HG02884 (cell line): ENCODE data around the gene DSCAML1.
A peak's percentile ranks its signal among the peaks of the same experiment; 100 is the strongest.
"Not testable (repeated sequence)": the region's sequence is repeated elsewhere in the genome, so short reads cannot be mapped to it uniquely, and the experiment has no call there.

Experiments used
- ATAC-seq: cut with Tn5 transposase; IDR thresholded peaks from one replicate; pipeline ENCODE4 v1.9.1; 2021; ENCODE audit warnings: mild to moderate bottlenecking, moderate library complexity; ENCODE audit not compliant: unreplicated experiment

DSCAML1 gene

DNA sequence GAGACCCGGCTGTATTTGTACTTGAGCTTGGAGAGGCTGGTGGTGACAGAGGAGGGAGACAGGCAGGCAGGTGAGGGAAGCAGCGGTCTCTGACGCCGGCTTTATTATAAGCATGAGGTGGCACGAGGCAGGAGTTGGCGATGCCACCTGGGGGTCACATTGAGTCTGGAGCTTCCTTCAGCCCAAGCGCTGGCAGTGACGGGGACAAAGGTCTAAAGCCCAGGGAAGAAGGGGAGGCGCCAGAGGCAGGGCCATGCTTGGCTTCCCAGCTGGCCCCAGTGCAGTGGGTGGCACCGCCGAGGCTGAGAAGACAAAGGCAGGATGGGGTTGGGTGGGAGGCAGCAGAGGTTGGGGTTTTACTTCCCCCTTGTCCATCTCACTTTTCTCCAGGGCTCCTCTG, 23.1 kb upstream of the DSCAML1 start:
- ATAC-seq: no peak

DNA sequence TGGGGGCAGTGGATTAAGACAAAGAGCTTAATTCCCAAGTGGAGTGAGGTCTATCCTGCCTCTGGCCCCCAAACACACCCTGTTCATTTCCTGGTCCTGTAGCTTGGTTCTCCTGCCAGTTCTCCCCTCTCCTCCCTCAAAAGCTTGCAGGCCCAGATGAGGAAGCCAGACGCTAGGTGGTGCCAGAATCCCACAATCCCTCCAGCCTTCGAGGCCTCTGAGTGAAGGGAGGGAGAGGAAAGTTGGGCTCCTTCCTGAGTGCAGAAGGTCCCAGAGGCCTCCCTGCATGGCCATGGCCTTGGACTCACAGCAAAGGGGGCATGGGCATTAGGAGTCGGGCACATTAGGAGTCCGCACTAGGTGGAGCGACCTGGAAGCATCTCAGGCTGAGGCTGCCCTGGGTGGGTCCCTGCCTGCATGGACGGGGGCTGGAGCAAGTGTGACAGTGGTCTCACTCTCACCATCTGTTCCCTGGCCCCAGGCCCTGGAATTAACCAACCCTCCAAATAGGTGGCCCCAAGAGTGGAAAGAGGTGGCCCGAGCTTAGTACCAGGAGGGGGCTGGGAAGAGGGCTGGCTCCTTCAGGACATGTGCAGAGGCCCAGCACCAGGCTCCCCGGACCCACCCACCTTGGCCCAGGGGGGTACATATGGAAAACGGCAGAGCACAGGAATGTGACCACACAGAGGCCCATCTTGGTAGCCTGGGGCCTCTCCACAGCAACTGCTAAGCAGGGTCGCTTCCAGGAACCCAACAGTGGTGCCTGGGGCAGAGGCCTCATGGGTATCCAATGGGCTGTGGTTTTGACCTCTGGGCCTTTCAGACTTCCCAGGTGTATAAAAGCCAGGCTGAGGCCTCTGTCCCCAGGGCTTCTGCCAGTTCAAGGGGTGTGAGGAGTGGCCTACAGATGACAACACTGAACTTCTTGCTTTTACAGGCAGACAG, 22.4 kb upstream of the DSCAML1 start:
- ATAC-seq: no peak

DNA sequence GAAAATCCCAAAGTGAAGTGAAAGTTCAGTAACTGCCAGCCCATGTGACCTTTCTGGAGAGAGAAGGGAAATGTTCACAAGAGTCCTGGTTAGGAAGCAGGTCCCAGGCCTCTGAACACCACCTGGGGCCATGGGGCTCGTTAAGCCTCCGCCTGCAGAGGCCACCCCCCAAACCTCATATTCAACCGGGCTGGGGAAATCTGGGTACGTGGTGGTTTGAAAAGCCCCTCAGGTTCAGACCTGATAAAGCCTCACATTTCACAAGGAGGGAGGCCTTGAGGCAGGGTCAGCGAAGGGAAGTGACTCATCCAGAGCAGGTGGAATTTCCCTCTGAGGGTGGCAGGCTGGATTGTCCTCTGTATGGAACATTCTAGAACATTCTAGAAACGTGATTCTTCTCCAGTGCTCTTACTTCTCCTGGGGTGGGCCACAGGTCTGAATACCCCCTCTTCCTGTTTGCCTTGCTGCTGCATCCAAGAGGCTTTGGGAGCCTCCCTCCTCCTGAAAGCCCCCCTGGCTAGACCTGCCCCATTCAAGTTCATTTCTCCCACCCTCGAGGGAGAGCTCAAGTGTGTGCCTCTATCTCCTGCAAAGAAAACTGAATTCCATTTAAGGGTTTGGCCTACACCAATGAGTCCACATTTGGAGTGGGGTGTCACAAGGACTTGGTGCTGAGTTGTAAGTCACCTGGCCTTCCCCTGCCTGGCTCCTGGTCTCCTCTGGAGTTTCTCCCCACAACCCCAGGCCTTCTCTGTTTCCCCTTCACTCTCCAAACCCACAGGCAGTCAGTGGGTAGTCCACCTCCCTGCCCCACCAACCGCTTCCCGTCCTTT, 21.2 kb upstream of the DSCAML1 start:
- ATAC-seq: no peak

DNA sequence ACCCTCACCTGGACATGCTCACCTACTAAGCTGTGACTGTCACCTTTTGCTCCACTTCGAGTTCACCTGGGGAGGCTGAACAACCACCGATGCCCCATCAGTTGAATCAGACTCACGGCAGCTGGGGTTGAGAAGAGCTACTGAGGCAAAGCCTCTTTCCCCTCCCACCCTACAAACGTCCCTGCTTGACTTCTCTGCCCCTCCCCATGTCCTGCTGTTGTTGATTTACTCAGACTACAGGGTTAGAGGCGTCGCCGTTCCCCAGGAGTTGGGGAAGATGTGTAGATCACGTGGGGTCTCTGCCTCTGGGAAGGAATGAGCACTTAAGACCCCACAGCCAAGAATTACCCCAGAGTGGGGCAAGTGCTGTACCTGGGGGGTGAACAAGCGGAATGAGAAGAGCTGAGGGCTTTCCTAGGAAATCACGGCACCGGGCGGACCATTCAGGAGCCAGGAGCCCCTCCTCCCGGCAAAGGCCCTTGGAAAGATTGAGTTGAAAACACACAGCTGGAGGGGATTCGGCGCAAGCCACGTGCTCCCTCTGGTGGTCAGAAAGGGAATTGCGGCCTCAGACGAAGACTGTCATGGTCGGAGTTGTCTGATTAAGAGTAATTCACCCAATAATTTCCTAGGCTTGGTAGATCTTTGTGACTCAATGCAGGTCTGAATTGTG, 20.5 kb upstream of the DSCAML1 start:
- ATAC-seq: no peak

DNA sequence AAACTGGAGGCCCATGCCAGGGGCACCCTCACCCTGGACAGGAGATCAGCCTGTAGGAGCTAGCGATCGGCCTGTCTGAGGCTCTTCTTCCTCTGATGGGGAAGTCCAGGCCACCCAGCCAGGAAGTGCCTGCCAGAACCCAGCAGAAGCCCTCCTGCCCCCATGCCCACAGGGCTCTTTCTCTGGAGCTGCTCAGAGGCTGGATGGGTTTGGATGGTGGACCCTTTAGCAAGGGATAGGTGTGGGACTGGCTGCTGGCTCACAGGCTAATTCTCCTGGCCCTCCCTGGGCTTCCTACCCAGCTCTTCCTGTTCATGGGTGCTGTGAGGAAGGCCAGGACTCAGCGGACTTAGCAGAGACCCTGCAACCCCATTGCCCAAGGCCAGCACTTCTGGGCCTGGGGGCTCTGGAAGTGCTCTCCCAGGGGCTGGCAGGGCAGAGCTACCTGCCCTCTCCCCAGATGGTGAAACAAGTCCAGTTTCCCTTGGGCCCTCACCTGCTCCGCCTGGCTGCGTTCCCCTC, 19.9 kb upstream of the DSCAML1 start:
- ATAC-seq: no peak

DNA sequence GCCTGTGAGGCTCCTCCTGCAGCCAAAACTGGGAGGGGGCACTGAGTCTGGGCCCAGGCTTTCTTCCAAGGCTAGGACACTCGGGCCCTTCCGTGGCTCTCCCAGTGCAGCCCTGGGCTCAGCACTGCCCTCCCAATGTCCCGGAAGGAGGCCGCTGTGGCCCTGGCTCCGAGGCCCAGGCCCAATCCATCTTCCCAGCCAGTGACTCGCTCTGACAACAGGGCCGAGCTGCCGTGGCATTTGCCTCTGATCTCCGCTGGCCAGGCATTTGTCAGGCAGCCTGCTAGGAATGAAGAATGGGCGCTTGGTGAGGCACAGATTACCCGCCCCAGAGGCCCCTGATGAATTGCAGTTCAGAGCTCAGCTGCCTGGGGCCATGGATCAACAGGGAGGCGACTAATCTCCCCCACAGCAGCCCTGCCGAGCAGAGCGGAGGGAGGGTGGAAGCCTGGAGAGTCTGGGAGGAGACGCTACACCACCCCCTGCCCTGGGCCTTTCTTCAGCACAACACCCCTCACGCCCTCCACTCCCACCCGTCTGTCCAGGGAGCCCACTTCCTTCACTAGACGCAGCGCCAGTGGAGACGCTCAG, 19.2 kb upstream of the DSCAML1 start:
- no peak for ATAC-seq

DNA sequence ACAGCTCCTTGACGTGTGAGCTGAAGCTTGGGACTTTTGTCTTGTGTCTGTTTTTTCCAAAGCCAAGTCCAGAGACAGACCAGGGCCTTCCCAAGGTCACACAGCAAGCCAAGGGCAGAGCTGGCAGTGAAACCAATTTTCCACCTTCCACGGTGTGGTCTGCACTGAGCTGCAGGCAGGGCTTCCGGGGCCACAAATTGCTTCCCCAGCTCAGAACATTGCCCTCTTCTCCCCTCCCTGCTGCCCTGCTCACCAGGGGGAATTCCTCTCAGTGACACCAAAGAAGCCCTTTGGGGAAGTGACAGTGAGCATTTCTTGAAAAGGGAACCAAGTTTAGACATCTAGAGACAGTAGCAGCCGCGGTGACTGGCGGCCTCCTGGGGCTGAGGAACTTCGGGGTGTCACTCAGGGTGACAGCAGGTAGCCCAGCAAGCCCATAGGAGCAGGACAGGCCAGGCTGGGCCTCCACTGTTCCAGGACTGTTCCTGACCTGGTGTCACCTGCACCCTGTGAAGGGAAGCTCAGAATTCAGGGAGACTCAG, 18.3 kb upstream of the DSCAML1 start:
- peak; percentile 59 for ATAC-seq

DNA sequence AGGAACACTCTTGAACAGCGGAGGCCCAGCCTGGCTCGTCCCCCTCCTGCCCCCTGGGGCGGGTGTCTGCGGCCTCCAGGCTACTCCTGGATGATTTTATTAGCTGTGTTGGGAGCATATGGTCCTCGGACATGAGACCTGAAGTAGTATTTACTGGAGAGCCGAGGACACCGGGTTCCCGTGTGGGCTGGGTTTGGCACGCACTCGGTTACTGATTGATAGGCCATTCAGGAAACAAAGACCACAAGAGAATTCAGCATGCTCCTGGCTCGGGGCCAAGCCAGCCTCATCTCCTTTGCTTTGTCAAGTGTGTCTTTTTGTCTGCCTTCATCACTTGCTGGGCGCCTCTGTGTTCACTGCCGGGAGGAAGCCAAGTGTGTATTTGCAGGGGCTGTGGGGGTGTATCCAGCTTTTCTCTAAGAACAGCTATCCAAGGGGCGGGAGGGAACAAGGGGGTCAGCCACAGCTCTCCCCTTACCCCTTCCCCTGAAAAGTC, 17.8 kb upstream of the DSCAML1 start:
- ATAC-seq: no peak

DNA sequence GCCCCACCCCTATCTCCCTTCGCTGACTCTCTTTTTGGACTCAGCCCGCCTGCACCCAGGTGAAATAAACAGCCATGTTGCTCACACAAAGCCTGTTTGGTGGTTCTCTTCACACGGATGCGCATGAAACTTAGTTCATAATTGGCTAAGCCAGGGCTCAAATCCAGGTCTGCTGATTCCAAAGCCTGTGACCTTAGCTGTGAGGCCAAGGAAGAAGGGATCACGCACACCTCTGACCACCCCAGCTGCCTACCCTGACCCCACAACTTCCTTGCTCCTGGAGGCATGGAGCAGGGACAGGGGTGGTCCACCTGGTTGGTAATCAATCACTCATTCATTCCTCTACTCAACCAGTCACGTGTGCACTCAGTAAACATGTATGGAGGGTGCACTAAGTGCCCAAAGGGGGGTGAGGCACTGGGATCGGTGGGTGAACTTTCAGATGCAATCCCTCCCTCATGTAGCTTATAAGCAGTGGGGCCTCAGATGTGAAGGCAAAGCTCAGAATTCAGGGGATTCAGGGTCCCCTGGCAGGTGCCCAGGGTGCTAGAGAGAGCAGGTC, 17.3 kb upstream of the DSCAML1 start:
- ATAC-seq: no peak

DNA sequence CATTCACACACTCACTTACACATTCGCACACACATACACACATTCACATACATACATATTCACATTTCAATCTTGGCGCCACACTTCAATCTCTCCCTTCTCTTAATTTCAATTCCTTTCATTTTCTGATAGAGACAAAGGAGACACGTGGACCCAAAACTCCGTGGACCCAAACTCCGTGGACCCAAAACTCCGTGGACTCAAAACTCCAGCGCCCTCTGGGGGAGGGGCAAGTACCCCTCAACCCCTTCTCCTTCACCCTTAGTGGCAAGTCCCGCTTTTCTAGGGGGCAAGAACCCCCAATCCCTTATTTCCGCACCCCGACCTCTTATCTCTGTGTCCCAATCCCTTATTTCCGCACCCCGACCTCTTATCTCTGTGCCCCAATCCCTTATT, 13.0 kb upstream of the DSCAML1 start:
- not testable (repeated sequence) for ATAC-seq

DNA sequence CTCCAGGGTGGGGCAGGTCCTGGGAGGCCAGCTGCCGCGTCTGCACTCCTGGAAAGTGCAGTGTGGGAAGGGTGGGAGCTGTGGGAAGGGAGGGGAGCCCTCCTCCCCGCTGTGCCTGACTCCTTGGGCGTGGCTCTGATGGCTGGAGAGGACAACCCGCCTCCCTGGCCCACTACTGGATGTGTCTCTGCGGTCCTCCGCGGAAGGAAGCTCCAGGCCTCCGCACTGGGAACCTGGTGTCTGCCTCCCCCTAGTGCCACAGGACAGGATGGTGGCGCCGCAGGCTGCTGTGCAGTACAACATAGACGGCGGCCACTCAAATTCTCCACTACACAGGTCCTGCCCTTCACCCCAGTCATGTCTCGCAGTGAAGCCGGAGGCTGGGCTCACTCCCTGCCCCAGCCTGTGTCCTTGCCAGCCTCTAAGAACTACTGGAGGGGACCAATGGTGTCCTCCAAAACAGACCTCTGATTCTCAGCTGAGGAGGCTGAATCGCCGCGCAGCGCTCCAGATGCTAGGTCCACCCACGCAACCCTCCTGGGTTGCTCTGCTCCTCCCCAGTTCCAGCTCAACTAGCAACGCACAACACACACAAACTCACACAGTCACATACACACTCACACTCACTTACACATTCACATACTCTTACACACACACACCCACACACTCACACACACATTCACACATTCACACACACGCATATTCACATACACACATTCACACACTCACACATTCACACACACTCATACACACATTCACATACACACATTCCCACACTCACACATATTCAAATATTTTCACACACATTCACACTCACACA, 12.4 kb upstream of the DSCAML1 start:
- ATAC-seq: no peak

DNA sequence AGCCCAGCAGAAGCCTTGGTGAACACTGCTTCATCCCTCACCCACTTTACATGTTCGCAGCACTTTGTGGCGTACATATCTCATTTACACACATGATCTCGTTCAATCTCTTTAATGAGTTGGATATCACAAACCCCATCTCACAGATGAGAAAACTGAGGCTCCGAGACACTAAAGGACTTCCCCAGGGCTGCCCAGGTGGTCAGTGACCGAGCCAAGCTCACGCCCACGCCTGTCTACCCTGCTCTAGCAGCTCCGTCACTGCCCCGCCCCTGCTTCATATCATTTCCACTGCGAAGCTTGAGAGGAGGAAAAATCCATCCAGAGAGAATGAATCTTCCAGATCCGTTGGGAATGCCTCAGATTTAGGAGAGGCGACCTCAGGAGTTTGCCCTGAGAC, 11.8 kb upstream of the DSCAML1 start:
- ATAC-seq: no peak

DNA sequence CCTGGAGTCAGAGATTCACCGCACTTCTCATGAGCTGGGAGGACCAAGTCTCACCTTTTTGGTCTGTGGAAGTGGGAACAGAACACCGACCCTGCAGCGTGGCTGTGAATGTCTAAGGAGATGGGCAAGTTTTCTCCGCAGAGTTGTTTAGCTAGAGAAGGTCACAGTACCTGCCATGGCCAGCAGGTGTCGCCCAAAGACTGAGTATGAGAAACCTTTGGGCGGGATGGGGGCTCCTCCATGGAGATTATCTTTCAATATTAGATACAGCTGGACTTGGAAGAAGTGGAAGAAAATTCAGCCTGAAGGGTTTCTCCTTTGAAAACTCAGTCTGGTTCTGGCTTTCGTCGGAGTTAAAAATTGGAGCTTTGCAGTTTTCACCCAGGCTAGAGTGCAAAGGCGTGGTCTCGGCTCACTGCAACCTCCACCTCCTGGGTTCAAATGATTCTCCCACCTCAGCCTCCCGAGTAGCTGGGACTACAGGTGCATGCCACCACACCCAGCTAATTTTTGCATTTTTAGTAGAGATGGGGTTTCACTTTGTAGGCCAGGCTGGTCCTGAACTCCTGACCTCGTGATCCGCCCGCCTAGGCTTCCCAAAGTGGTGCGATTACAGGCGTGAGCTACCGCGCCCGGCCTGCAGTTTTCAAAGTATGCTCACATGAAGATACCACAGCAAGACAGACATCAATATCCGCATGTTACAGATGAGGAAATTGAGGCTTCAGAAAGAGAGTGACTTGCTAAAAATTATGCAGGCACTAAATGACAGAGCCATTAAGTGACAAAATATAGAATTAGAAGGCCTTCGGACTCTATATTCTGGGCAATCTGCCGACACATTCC, 10.7 kb upstream of the DSCAML1 start:
- no peak for ATAC-seq

DNA sequence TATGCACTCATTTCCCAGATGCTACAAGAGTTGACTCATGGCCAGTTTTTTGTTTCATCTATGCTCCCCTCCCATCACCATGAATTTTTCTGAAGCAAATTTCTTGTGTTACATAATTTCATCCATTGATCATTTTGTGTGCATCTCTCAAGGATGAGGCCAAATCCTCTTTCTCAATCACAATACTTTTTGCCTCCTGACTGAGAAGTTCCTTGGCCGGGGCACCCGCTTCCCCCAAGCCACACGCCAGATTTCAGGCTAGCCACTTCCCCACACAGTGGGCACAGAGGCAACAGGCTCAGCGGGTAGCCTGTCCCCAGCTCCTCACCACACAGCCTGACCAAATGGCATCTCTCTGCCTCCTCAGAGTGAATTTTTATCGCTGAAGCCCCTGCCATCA, 9.8 kb upstream of the DSCAML1 start:
- no peak for ATAC-seq

DNA sequence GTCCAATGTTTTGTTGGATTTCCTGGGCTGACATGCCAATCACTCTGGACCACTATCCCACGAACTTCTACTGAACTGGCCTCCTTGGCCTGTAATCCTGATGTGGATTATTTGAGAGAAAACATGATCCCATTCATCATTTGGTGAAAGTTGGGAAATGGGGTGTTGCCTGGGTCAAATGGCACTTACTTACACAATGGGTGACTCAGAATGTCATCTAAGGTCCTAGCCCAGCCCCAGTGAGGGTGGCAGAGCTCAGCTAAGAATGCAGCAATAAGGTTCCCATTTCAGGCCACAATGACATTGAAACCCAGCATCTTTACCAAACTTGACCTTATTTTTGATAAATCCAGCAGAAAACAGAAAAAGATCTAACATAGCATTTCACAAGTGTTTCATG, 8.0 kb upstream of the DSCAML1 start:
- no peak for ATAC-seq

DNA sequence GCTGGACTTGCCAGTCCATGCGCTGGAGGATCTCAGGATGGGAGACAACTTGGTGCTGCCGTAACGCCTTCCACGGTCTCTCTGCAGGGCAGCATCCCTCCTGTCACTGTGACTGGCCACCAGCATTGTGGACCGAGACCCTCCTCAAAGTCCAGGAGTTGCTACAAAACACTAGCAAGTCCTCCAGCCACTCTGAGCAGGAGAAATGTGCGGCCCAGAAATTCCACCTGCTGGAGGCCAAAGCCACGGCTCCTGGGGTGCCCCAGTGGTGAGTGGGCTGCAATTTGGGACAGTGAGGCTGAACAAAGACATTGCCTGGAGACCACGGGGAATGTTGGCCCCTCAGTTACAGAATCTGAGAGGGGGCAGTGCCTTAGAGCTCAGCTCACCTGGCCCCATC, 6.9 kb upstream of the DSCAML1 start:
- no peak for ATAC-seq

DNA sequence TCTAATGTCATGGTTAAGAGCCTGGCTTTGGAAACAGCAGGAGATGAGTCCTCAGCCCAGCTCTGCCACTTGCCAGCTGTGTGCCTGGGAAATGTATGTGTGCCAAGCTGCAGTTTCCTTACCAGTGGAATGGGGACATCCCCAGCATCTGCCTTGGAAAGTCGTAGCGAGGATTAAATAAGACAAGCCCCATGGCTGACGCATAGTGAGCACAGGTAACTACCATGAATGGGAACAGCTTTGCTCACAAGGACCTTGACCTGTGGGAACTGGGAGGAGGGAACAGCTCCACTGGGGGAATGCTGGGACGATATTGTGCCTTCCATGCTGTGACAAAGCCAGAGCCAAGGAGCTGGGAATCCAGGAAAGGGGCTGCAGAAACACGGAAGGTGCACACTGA, 2.6 kb upstream of the DSCAML1 start:
- ATAC-seq: no peak

DNA sequence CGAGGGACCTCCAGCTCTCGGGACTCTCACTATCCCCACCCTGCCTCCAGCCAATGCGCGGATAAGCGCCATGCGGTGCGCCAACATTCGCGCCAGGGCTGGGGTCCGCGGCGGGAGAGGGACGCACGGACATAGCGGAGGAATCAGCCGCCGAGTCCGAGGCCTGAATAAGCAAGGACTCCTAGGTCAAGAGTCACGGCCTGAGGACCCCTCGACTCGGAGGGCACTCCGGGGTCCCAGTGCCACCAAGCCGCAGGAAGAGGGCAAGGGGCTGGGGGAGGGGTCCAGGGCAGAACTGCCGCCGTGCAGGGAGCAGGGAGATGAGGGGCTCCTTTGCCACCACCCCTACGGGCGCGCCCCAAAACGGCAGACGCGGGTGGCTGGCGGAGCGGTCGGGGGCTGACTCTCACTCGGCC, 552 bp downstream of the DSCAML1 start:
- ATAC-seq: no peak
